Trophoblast cell (in vitro differentiated cells and primary cell): ENCODE results near the gene AKAP8.

Experiments
- DNase-seq, 2 donors: peaks; one replicate each; pipeline ENCODE4 v3.0.0-alpha.2; 2016
- H2AFZ ChIP-seq: 2 replicates; pipeline ENCODE4 v1.6.1; 2013; ENCODE audit warnings: low read length, moderate library complexity, mild to moderate bottlenecking; ENCODE audit not compliant: insufficient read depth, poor library complexity
- H2AK5ac ChIP-seq: 2 replicates; pipeline ENCODE4 v1.6.1; 2013; ENCODE audit warnings: mild to moderate bottlenecking, low read length
- H2BK120ac ChIP-seq: 2 replicates; pipeline ENCODE4 v1.6.1; 2013; ENCODE audit warnings: low read length, mild to moderate bottlenecking, moderate library complexity; ENCODE audit not compliant: insufficient read depth, poor library complexity
- H2BK12ac ChIP-seq: 2 replicates; pipeline ENCODE4 v1.6.1; 2013; ENCODE audit warnings: mild to moderate bottlenecking, low read length, moderate library complexity
- H2BK5ac ChIP-seq: 2 replicates; pipeline ENCODE4 v1.6.1; 2013; ENCODE audit warnings: low read length, low read depth, moderate library complexity, mild to moderate bottlenecking; ENCODE audit not compliant: poor library complexity
- H3K14ac ChIP-seq: 2 replicates; pipeline ENCODE4 v1.6.1; 2013; ENCODE audit warnings: mild to moderate bottlenecking, low read length
- H3K18ac ChIP-seq: 2 replicates; pipeline ENCODE4 v1.6.1; 2013; ENCODE audit warnings: mild to moderate bottlenecking, low read length
- H3K23ac ChIP-seq: 2 replicates; pipeline ENCODE4 v1.6.1; 2013; ENCODE audit warnings: low read length
- H3K27ac ChIP-seq: 2 replicates; pipeline ENCODE4 v1.5.1; 2013; ENCODE audit warnings: low read depth, mild to moderate bottlenecking, inconsistent platforms, low read length, moderate library complexity
- H3K27me3 ChIP-seq: 2 replicates; pipeline ENCODE4 v1.6.1; 2013; ENCODE audit warnings: inconsistent platforms, mild to moderate bottlenecking, low read length, moderate library complexity; ENCODE audit not compliant: insufficient read depth
- H3K36me3 ChIP-seq, 2 experiments: 1 replicate in 1 of 2; 2 replicates in 1 of 2; pipeline ENCODE4 v1.6.1; 2013; ENCODE audit warnings: low read length in 2 of 2, mild to moderate bottlenecking in 2 of 2, moderate library complexity in 1 of 2; ENCODE audit not compliant: insufficient read depth in 2 of 2, control insufficient read depth in 1 of 2
- H3K4ac ChIP-seq: 2 replicates; pipeline ENCODE4 v1.6.1; 2013; ENCODE audit warnings: low read depth, mild to moderate bottlenecking, low read length, moderate library complexity
- H3K4me1 ChIP-seq, 2 experiments: 1 replicate in 1 of 2; 2 replicates in 1 of 2; pipeline ENCODE4 v1.6.1; 2013; ENCODE audit warnings: low read length in 2 of 2, mild to moderate bottlenecking in 2 of 2, moderate library complexity in 1 of 2; ENCODE audit not compliant: insufficient read depth in 2 of 2, control insufficient read depth in 1 of 2
- H3K4me2 ChIP-seq: 2 replicates; pipeline ENCODE4 v1.6.1; 2013; ENCODE audit warnings: inconsistent platforms, mild to moderate bottlenecking, low read length, moderate library complexity
- H3K4me3 ChIP-seq: 2 replicates; pipeline ENCODE4 v1.5.1; 2013; ENCODE audit warnings: mild to moderate bottlenecking, low read depth, low read length, inconsistent platforms
- H3K79me1 ChIP-seq: one replicate; pipeline ENCODE4 v1.6.1; 2013; ENCODE audit warnings: low read length
- H3K79me2 ChIP-seq: 2 replicates; pipeline ENCODE4 v1.6.1; 2013; ENCODE audit warnings: low read length, mild to moderate bottlenecking; ENCODE audit not compliant: control insufficient read depth, insufficient read depth, poor library complexity
- H3K9ac ChIP-seq: 2 replicates; pipeline ENCODE4 v1.6.1; 2013; ENCODE audit warnings: mild to moderate bottlenecking, low read length
- H3K9me3 ChIP-seq: 2 replicates; pipeline ENCODE4 v1.6.1; 2013; ENCODE audit warnings: low read depth, mild to moderate bottlenecking, control low read depth, inconsistent platforms, low read length; ENCODE audit not compliant: insufficient read depth
- H4K12ac ChIP-seq: 2 replicates; pipeline ENCODE4 v1.6.1; 2013; ENCODE audit warnings: low read depth, mild to moderate bottlenecking, low read length, moderate library complexity
- H4K8ac ChIP-seq: 2 replicates; pipeline ENCODE4 v1.6.1; 2013; ENCODE audit warnings: low read depth, mild to moderate bottlenecking, low read length, moderate library complexity
- H4K91ac ChIP-seq: one replicate; pipeline ENCODE4 v1.6.1; 2013; ENCODE audit warnings: low read depth, mild to moderate bottlenecking, low read length, moderate library complexity
- WGBS: extraction: QIAGEN DNeasy Blood & Tissue Kit; methylation state at CpG from one replicate; pipeline ENCODE4 v1.1.7; 2013; ENCODE audit warnings: missing lambda C conversion rate; ENCODE audit not compliant: insufficient read length, insufficient coverage; ENCODE audit errors: extremely low coverage; 5-methylcytosine and 5-hydroxymethylcytosine counted together

Gene AKAP8

GRCh38 chr19:15390814-15391213, 11.2 kb upstream of the AKAP8 start:
- Histone ChIP-seq H2BK5ac (no peak overlapping the region), H3K23ac (no peak overlapping the region), H4K91ac (no peak overlapping the region), H3K4me1 (no peaks in the 10 kb centered on the region), H3K4me2 (no peak overlapping the region), H2BK120ac (no peak overlapping the region), H2BK12ac (no peak overlapping the region), H3K4ac (no peak overlapping the region), H3K9ac (no peak overlapping the region), H3K79me1 (no peaks in the 10 kb centered on the region), H3K4me3 (no peak overlapping the region), H3K18ac (no peak overlapping the region), H4K8ac (no peak overlapping the region), H2AFZ (no peak overlapping the region), H3K27me3 (no peaks in the 10 kb centered on the region), H3K9me3 (no peaks in the 10 kb centered on the region), H2AK5ac (no peak overlapping the region), H4K12ac (no peak overlapping the region), H3K79me2 (no peaks in the 10 kb centered on the region), H3K36me3 (peaks cover 16 to 22% of the 10 kb centered on the region in 2 experiments), H3K27ac (no peak overlapping the region), H3K14ac (no peak overlapping the region)
- no peak for DNase-seq
- WGBS = no CpG with 5 or more reads among the region's 2 CpGs

GRCh38 chr19:15381864-15382263, 2.3 kb upstream of the AKAP8 start:
- no peak overlapping the region for H2BK12ac ChIP-seq
- H4K12ac ChIP-seq = no peak overlapping the region
- peaks cover 2 to 10% of the 10 kb centered on the region in 2 experiments for H3K4me1 ChIP-seq
- no peak overlapping the region for H3K9ac ChIP-seq
- H4K8ac ChIP-seq = no peak overlapping the region
- no peak overlapping the region for H2BK120ac ChIP-seq
- H3K14ac ChIP-seq = no peak overlapping the region
- no peak overlapping the region for H3K4me3 ChIP-seq
- H3K4ac ChIP-seq = no peak overlapping the region
- H2AFZ ChIP-seq = no peak overlapping the region
- H3K79me2 ChIP-seq = peaks cover 23% of the 10 kb centered on the region
- no peaks in the 10 kb centered on the region for H3K9me3 ChIP-seq
- no peak overlapping the region for H4K91ac ChIP-seq
- H3K23ac ChIP-seq = peak overlapping the region; percentile 46
- no peaks in the 10 kb centered on the region for H3K27me3 ChIP-seq
- no peak overlapping the region for H3K4me2 ChIP-seq
- H3K27ac ChIP-seq = no peak overlapping the region
- DNase-seq = no peak
- no peak overlapping the region for H3K18ac ChIP-seq
- H3K79me1 ChIP-seq = peaks cover 16% of the 10 kb centered on the region
- no peak overlapping the region for H2BK5ac ChIP-seq
- H3K36me3 ChIP-seq = peaks cover 5 to 9% of the 10 kb centered on the region in 2 experiments
- no CpG with 5 or more reads among the region's 6 CpGs for WGBS
- H2AK5ac ChIP-seq = no peak overlapping the region

DNA sequence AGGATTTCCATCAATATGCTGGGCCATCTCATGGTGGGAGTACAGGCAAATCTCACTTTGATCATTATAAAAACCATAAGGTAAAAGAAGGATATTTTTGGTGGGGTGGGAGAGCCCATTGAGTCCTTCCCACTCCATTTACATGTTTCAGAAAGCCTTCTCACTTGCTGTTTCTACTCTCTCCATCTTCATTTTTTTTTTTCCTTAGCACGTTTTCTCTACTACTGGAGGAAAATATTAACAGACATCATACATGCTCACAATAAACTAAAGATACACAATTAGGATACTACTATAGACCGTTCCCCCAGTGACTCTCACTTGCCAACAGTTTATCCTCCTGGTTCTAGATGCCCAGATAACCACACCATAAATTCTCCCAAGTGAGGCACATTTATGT, 1.8 kb upstream of the AKAP8 start:
- H3K36me3 ChIP-seq = peaks cover 3 to 8% of the 10 kb centered on the region in 2 experiments
- H3K27ac ChIP-seq = no peak overlapping the region
- no peak overlapping the region for H3K9ac ChIP-seq
- no peak overlapping the region for H3K18ac ChIP-seq
- no CpG with 5 or more reads among the region's 2 CpGs for WGBS
- no peak for DNase-seq
- no peak overlapping the region for H2BK12ac ChIP-seq
- H3K14ac ChIP-seq = no peak overlapping the region
- H3K79me1 ChIP-seq = peaks cover 16% of the 10 kb centered on the region
- H4K91ac ChIP-seq = no peak overlapping the region
- H3K4me2 ChIP-seq = no peak overlapping the region
- no peak overlapping the region for H3K4ac ChIP-seq
- no peak overlapping the region for H2BK5ac ChIP-seq
- H4K12ac ChIP-seq = no peak overlapping the region
- H2AFZ ChIP-seq = no peak overlapping the region
- H2BK120ac ChIP-seq = no peak overlapping the region
- no peak overlapping the region for H3K4me3 ChIP-seq
- H2AK5ac ChIP-seq = no peak overlapping the region
- H4K8ac ChIP-seq = no peak overlapping the region
- no peaks in the 10 kb centered on the region for H3K9me3 ChIP-seq
- peak overlapping the region; percentile 46 for H3K23ac ChIP-seq
- H3K79me2 ChIP-seq = peaks cover 26% of the 10 kb centered on the region
- H3K27me3 ChIP-seq = no peaks in the 10 kb centered on the region
- peaks cover 2 to 12% of the 10 kb centered on the region in 2 experiments for H3K4me1 ChIP-seq

GRCh38 chr19:15379999-15380647, 536 bp upstream of the AKAP8 start:
- Histone ChIP-seq H4K12ac (peak overlapping the region; percentile 5), H2AFZ (peak overlapping the region; percentile 73), H4K8ac (peak overlapping the region; percentile 87), H3K4me1 (peaks cover 2 to 12% of the 10 kb centered on the region in 2 experiments), H2BK5ac (peak overlapping the region; percentile 74), H3K23ac (no peak overlapping the region), H3K18ac (peak overlapping the region; percentile 89), H3K36me3 (peaks cover 3 to 8% of the 10 kb centered on the region in 2 experiments), H3K4me2 (peak overlapping the region; percentile 56), H3K79me1 (peaks cover 16% of the 10 kb centered on the region), H2AK5ac (no peak overlapping the region), H4K91ac (peak overlapping the region; percentile 94), H3K79me2 (peaks cover 27% of the 10 kb centered on the region), H3K14ac (peak overlapping the region; percentile 92), H2BK120ac (peak overlapping the region; percentile 65), H3K9me3 (no peaks in the 10 kb centered on the region), H3K27ac (peak overlapping the region; percentile 92), H2BK12ac (no peak overlapping the region), H3K27me3 (no peaks in the 10 kb centered on the region), H3K9ac (peak overlapping the region; percentile 64), H3K4me3 (peak overlapping the region; percentile 82), H3K4ac (peak overlapping the region; percentile 8)
- DNase-seq = peak; percentile 87
- WGBS = no CpG with 5 or more reads among the region's 56 CpGs
